SK-N-MC (cell line): ENCODE data around the gene CCBE1.

Experiments
- EZH2 ChIP-seq: fragments of 200-600 bp; sonication (generic); IDR thresholded peaks from one replicate; pipeline ENCODE4 v1.6.1; 2017; ENCODE audit warnings: antibody characterized with exemption
- POLR2AphosphoS5 ChIP-seq: IDR thresholded peaks from 2 replicates; pipeline ENCODE4 v1.6.1; 2012; ENCODE audit warnings: mild to moderate bottlenecking, low read depth, low read length, borderline replicate concordance

GRCh38 chr18:59681521-59682004, 15.7 kb downstream of the CCBE1 start:
- TF ChIP-seq POLR2AphosphoS5 = no peak
- TF ChIP-seq EZH2 = no peak
